Measurements from ENCODE around the gene TXNDC2. TPM values are rescaled to one million over a fixed set of nuclear protein-coding genes. Genes with fewer than 3 reads are reported as not detected.
"Not testable (repeated sequence)": the region's sequence is repeated elsewhere in the genome, so short reads cannot be mapped to it uniquely, and the experiment has no call there.

The TXNDC2 gene
- total RNA-seq, 3 donors from 2014 or later = 0.28 TPM; not detected in 2

DNA sequence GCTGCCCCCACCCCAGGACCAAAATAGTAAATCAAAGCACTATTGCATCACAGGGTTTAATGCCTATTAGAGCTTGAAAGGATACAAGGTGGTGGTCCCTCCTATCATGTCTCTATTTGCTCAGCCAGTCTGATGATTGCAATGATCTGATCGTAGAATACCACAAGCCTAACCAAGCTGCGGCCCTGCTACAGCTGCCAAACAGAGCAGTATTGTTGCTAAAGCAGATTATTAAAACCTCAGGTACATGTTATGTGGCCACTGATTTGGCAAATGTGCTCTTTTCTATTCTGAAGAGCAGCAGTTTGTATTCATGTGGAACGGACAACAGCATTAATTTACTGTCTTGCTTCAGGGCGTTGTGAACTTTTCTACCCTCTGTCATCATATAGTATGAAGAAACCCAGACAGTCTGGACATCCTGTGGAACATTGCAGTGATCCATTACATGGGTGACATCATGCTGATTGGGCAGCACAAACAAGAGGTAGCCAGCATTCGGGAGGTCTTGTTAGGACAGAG is 19.7 kb downstream of the TXNDC2 start:
- Histone ChIP-seq H3K4me3 (no peak overlapping the region), H3K36me3 (ENCODE audit: low read depth) (no peaks in the 10 kb centered on the region), H3K4me1 (ENCODE audit: low read depth) (no peaks in the 10 kb centered on the region), H3K9me3 (no peaks in the 10 kb centered on the region)
- ATAC-seq = no peak
- intact Hi-C loops (cut with DNase I, micrococcal nuclease) = no loop called here
- no peak for DNase-seq
- TF ChIP-seq CTCF (IDR thresholded peaks at IDR 0.05) = no peak

DNA sequence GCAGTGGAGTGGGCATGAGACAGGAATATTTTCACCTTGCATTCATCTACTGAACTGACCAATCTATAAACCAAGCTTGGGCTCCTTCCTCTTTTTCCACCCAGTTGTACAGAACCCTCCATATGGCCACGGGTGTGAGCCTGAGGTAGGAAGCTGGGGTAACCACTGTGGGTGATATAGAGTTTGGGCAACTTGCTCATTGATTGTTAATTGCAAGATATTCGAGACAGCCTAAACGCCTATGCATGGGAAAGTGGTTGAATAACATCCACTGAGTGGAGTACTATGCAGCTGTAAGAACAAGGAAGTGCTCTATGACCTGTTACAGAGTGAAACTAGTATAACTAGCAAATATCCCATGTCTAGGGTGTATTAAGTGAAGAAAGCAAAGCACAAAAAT is 20.7 kb downstream of the TXNDC2 start:
- ATAC-seq = peak; percentile 59
- no peak for TF ChIP-seq CTCF (IDR thresholded peaks at IDR 0.05)
- H3K36me3 ChIP-seq (ENCODE audit: low read depth) = no peaks in the 10 kb centered on the region

DNA sequence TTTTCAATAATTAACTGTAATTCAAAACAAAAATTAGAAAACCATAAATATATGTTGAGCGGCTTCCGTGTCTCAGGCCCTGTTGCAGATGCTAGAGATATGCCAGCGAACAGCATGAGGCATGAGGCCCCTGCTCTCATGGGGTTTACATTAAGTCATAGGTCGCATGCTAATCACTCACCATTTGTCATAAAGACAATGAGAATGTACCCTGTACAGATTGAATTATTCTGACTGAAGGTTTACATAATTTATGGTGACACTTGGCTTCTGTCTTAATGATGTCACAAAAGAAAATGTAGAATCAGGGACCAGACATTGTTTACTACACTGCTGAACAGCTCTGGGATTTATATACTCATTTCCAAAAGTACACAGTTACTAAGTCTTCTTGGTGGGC is 22.1 kb downstream of the TXNDC2 start:
- H3K36me3 ChIP-seq (ENCODE audit: low read depth) = no peaks in the 10 kb centered on the region
- H3K4me3 ChIP-seq = no peak overlapping the region
- no peak for DNase-seq
- H3K4me1 ChIP-seq (ENCODE audit: low read depth) = peaks cover 2% of the 10 kb centered on the region
- intact Hi-C loops (cut with DNase I, micrococcal nuclease) = no loop called here
- TF ChIP-seq CTCF (IDR thresholded peaks at IDR 0.05) = no peak
- no peak for ATAC-seq
- H3K9me3 ChIP-seq = no peaks in the 10 kb centered on the region

More for the DNA sequence above, 20.7 kb downstream of the TXNDC2 start:
- intact Hi-C loops (cut with DNase I, micrococcal nuclease) = no loop called here
- no peak for DNase-seq
- Histone ChIP-seq H3K4me1 (ENCODE audit: low read depth) (no peaks in the 10 kb centered on the region), H3K9me3 (no peaks in the 10 kb centered on the region), H3K4me3 (no peak overlapping the region)

GRCh38 chr18:9910071-9910470 is 24.3 kb downstream of the TXNDC2 start:
- Histone ChIP-seq H3K36me3 (ENCODE audit: low read depth) (no peaks in the 10 kb centered on the region), H3K9me3 (no peaks in the 10 kb centered on the region), H3K4me1 (ENCODE audit: low read depth) (peaks cover 8% of the 10 kb centered on the region), H3K4me3 (no peak overlapping the region)
- ATAC-seq = no peak
- TF ChIP-seq CTCF (IDR thresholded peaks at IDR 0.05) = no peak
- no peak for DNase-seq
- intact Hi-C loops (cut with DNase I, micrococcal nuclease) = loop anchor here in 1 of 2 donors (5.0 kb wide), 1 partner anchor 203 kb away; the partner anchor contains the start of gene RAB31

DNA sequence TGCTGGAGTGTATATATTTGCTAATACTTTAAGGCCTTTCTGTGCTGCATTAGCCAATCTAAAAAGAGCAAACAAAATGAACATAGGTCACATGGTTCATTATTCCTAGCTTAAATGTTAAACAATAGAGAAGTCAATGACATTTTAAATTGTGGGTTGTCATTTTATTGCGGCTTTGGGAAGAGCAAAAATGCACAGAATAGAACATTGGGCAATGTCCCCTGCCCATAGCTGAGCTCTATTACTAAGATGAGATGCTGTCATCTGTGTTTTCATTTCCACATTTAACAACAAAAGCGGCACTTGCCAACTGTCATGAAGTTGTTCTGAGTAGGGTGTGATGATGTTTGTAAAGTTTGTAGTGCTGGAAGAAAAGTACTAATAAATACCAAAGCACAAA is 24.9 kb downstream of the TXNDC2 start:
- no peak for TF ChIP-seq CTCF (IDR thresholded peaks at IDR 0.05)
- Histone ChIP-seq H3K4me3 (no peak overlapping the region), H3K4me1 (ENCODE audit: low read depth) (peaks cover 8% of the 10 kb centered on the region), H3K36me3 (ENCODE audit: low read depth) (no peaks in the 10 kb centered on the region), H3K9me3 (no peaks in the 10 kb centered on the region)
- ATAC-seq = no peak
- intact Hi-C loops (cut with DNase I, micrococcal nuclease) = loop anchor here in 1 of 2 donors (5.0 kb wide), 1 partner anchor 203 kb away; the partner anchor contains the start of gene RAB31
- DNase-seq = no peak

GRCh38 chr18:9911226-9911625 is 25.5 kb downstream of the TXNDC2 start:
- no peak for DNase-seq
- no peak for ATAC-seq
- Histone ChIP-seq H3K36me3 (ENCODE audit: low read depth) (no peaks in the 10 kb centered on the region), H3K4me1 (ENCODE audit: low read depth) (peaks cover 8% of the 10 kb centered on the region), H3K9me3 (no peaks in the 10 kb centered on the region), H3K4me3 (no peak overlapping the region)
- TF ChIP-seq CTCF (IDR thresholded peaks at IDR 0.05) = no peak
- intact Hi-C loops (cut with DNase I, micrococcal nuclease) = loop anchor here in 1 of 2 donors (5.0 kb wide), 1 partner anchor 204 kb away; the partner anchor contains the start of gene RAB31

DNA sequence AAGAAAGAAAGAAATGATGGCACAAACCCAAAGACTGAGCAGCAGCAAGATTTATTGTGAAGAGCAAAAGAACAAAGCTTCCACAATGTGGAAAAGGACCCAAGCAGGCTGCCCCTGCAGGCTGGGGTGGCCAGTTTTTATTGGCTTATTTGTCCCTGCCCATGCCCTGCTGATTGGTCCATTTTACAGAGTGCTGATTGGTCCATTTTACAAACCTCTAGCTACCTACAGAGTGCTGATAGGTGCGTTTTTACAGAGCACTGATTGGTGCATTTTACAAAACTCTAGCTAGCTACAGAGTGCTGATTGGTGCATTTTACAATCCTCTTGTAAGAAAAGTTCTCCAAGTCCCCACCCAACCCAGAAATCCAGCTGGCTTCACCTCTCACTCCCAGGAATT is 26.5 kb downstream of the TXNDC2 start:
- ATAC-seq; DNase-seq; H3K36me3 ChIP-seq (ENCODE audit: low read depth); H3K4me3 ChIP-seq; H3K9me3 ChIP-seq: not testable (repeated sequence)
- intact Hi-C loops (cut with DNase I, micrococcal nuclease) = loop anchor here in 1 of 2 donors (5.0 kb wide), 1 partner anchor 205 kb away; the partner anchor contains the start of gene RAB31
- H3K4me1 ChIP-seq (ENCODE audit: low read depth) = peaks cover 19% of the 10 kb centered on the region
